ENCODE results near the gene GHR.

GRCh38 chr5:42650084-42650483 lies 226.8 kb downstream of the GHR start:
- TF ChIP-seq CTCF (IDR thresholded peaks at IDR 0.05) (no peak), POLR2A (IDR thresholded peaks at IDR 0.05) (no peak)
